ENCODE results near the gene ST3GAL5.

- TF ChIP-seq CTCF (conservative IDR thresholded peaks at IDR 0.05 in 1 of 2, IDR thresholded peaks at IDR 0.05 in 1 of 2; ENCODE audit: low read depth in 1 of 2, low read length in 2 of 2) (no peak), EZH2 (IDR thresholded peaks at IDR 0.05; ENCODE audit: low read length, missing control alignments) (no peak)
Measured at GRCh38 chr2:85926526-85926925, 37.7 kb upstream of the ST3GAL5 start.

Measured in fibroblast of lung (primary cell).